Thymus (tissue), 11 donors: ENCODE results near the gene OPCML. TPM values are rescaled to one million over a fixed set of nuclear protein-coding genes. Genes with fewer than 3 reads are reported as not detected.

Experiments used
- DNase-seq, 9 donors: peaks; one replicate each; pipeline ENCODE4 v3.0.0-alpha.2; 2013; ENCODE audit warnings: low spot score in 9 of 9, low read depth in 6 of 9, missing footprints in 1 of 9
- H3K27ac ChIP-seq, 2 donors: one replicate each; pipeline ENCODE4 v1.5.1; 2013; ENCODE audit warnings: control low read depth in 1 of 2, low read depth in 1 of 2, low read length in 1 of 2, mild to moderate bottlenecking in 1 of 2, moderate library complexity in 1 of 2
- H3K27me3 ChIP-seq, 2 donors: one replicate each; pipeline ENCODE4 v1.5.1; 2013; ENCODE audit warnings: low read length in 1 of 2; ENCODE audit not compliant: control insufficient read depth in 2 of 2, insufficient read depth in 1 of 2
- H3K36me3 ChIP-seq, 2 donors: one replicate each; pipeline ENCODE4 v1.5.1; 2013; ENCODE audit warnings: low read length in 1 of 2, mild to moderate bottlenecking in 1 of 2, moderate library complexity in 1 of 2; ENCODE audit not compliant: control insufficient read depth in 2 of 2, insufficient read depth in 2 of 2
- H3K4me1 ChIP-seq, 2 donors: one replicate each; pipeline ENCODE4 v1.5.1; 2013; ENCODE audit warnings: low read length in 2 of 2; ENCODE audit not compliant: control insufficient read depth in 2 of 2, insufficient read depth in 2 of 2
- H3K4me3 ChIP-seq, 2 donors: one replicate each; pipeline ENCODE4 v1.5.1; 2013; ENCODE audit warnings: low read length in 2 of 2, control low read depth in 1 of 2, mild to moderate bottlenecking in 1 of 2
- H3K9me3 ChIP-seq, 2 donors: one replicate each; pipeline ENCODE4 v1.5.1; 2013; ENCODE audit warnings: low read length in 1 of 2, mild to moderate bottlenecking in 1 of 2; ENCODE audit not compliant: control insufficient read depth in 2 of 2, insufficient read depth in 1 of 2
- WGBS: extraction: QIAGEN DNeasy Blood & Tissue Kit; methylation state at CpG from one replicate; pipeline ENCODE4 v1.1.7; 2013; 5-methylcytosine and 5-hydroxymethylcytosine counted together
- polyA plus RNA-seq: library from polyadenylated mRNA; stranded (reverse); fragments of 200-250 nt; gene quantifications from one replicate; pipeline ENCODE4 v1.2.3, GENCODE V29; 2013
- total RNA-seq: library from RNA; stranded (reverse); fragments of 120-200 nt; gene quantifications from one replicate; pipeline ENCODE4 v1.2.4, GENCODE V29; 2013
- donor health status: healthy.

Gene OPCML
- total and polyA plus RNA-seq, 2 donors = 0.07 to 0.09 TPM

DNA sequence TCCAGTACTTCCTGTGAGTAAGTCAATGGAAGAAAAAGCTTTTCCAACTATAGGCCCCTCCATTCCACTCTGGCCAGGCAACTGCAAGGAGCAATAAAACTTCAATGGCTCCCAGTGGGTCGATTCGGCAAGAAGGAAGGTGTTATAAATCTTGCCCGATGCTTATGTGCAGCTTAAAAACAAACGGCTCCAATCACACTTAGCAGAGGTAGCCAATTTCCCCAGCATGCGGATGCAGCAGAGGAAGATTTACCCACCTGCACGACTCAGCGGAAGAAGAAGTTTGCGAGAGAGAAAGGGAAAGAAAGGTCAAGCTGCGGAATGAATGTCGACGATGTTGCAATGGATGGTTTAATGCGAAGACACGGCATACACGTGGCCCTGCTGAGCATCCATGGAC is 141.5 kb downstream of the OPCML start:
- H3K27ac ChIP-seq = no peak overlapping the region
- H3K4me3 ChIP-seq = no peak overlapping the region
- no peak for DNase-seq
- H3K36me3 ChIP-seq = no peaks in the 10 kb centered on the region
- 88% methylated on average over 14 of the region's 14 CpGs for WGBS
- H3K4me1 ChIP-seq = no peaks in the 10 kb centered on the region
- no peaks in the 10 kb centered on the region for H3K27me3 ChIP-seq
- no peaks in the 10 kb centered on the region for H3K9me3 ChIP-seq

- no peak for DNase-seq
- no peak overlapping the region for H3K4me3 ChIP-seq
- peaks cover 0 to 2% of the 10 kb centered on the region in 2 donors for H3K27me3 ChIP-seq
- 85% methylated on average over 5 of the region's 5 CpGs for WGBS
- H3K4me1 ChIP-seq = no peaks in the 10 kb centered on the region
- H3K9me3 ChIP-seq = no peaks in the 10 kb centered on the region
- H3K36me3 ChIP-seq = no peaks in the 10 kb centered on the region
- no peak overlapping the region for H3K27ac ChIP-seq
Measured at GRCh38 chr11:133388975-133389568, 143.2 kb downstream of the OPCML start.

DNA sequence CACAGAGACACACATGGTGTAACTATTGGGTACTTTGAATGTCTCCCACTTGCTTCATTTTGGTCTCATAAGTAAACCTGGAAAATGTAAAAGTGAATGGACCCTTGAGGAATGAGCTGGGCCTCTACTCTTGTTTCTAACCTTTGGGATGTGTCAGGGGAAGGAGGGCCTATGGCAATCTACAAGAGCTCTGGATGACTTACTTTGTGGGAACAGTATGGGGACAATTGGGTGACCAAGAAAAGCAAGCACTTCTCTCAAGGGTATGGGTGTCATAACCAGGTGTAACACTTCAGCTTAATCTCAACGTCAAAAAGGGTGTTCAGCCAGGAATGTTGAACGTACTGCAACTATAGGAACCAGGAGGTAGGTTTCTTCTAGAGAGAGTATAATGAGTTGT is 144.0 kb downstream of the OPCML start:
- DNase-seq = no peak
- no peak overlapping the region for H3K27ac ChIP-seq
- H3K4me3 ChIP-seq = no peak overlapping the region
- peaks cover 0 to 2% of the 10 kb centered on the region in 2 donors for H3K27me3 ChIP-seq
- 78% methylated on average over 2 of the region's 2 CpGs for WGBS
- no peaks in the 10 kb centered on the region for H3K9me3 ChIP-seq
- no peaks in the 10 kb centered on the region for H3K36me3 ChIP-seq
- H3K4me1 ChIP-seq = no peaks in the 10 kb centered on the region

- H3K4me3 ChIP-seq = no peak overlapping the region
- H3K27me3 ChIP-seq = peaks cover 0 to 2% of the 10 kb centered on the region in 2 donors
- no peaks in the 10 kb centered on the region for H3K4me1 ChIP-seq
- DNase-seq = no peak
- 83% methylated on average over 4 of the region's 4 CpGs for WGBS
- no peaks in the 10 kb centered on the region for H3K9me3 ChIP-seq
- H3K36me3 ChIP-seq = no peaks in the 10 kb centered on the region
- H3K27ac ChIP-seq = no peak overlapping the region
Measured at GRCh38 chr11:133386852-133387251, 145.4 kb downstream of the OPCML start.

DNA sequence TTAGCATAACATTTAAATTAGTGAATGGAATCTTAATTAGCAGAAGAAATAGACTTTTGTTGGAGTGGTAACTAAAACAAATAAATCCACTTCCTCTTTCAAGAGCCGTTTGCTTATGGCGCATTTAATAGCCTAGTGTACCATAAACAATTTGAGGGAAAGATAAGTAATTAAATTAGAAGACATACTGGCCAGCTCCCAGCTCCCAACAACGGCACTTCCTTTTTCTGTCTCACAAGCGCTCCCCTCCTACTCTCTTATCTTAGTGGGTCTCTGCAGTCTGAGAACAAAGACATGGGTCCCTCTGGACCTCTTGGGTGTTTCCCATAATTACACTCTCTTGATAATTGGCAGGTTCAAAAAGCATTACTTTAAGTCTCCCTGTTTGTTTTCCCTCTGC is 146.0 kb downstream of the OPCML start:
- Histone ChIP-seq H3K36me3 (no peaks in the 10 kb centered on the region), H3K27me3 (peaks cover 0 to 2% of the 10 kb centered on the region in 2 donors), H3K4me3 (no peak overlapping the region), H3K27ac (no peak overlapping the region), H3K4me1 (no peaks in the 10 kb centered on the region), H3K9me3 (no peaks in the 10 kb centered on the region)
- WGBS = 9% methylated on average over 4 of the region's 4 CpGs
- no peak for DNase-seq

DNA sequence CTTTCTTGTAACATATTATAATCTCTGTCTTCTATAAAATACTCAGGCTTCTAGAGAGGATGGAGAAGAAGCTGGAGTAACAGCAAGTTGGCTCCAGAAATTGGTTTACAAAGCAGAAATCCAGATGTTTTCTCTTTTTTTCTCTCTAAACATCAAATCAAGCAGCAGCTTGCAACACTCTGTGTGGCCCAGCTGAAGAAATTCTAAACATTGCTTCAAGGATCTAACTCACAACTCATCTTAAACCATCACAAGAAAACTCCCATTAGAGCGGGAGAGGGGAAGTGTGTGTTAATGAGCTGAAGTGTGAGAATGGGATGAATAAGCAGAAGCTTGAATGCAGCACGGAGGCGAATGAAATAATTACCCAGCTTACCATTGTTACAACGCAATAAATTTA is 146.5 kb downstream of the OPCML start:
- no peaks in the 10 kb centered on the region for H3K9me3 ChIP-seq
- DNase-seq = no peak
- H3K36me3 ChIP-seq = no peaks in the 10 kb centered on the region
- no peak overlapping the region for H3K27ac ChIP-seq
- peaks cover 0 to 2% of the 10 kb centered on the region in 2 donors for H3K27me3 ChIP-seq
- no peaks in the 10 kb centered on the region for H3K4me1 ChIP-seq
- H3K4me3 ChIP-seq = no peak overlapping the region
- WGBS = 51% methylated on average over 4 of the region's 4 CpGs

DNA sequence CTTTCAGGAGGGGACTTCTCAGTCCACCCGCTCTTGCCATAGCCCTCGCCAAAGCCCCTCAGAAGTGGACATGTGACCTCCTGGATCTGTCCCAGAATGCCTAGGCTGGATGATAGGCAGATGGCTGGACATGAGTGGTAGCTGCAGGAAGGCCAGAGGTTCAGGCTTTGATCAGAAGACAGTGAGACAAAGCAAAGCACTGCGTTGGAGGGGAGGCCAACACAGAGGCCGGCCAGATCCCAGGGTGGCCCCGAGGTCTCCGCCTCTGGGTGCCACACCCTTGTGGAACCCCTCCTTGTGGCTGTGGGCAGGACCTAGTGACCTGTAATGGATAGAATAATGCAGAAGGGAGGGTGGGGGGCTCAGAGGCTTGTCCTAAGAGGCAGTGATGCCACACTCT is 147.6 kb downstream of the OPCML start:
- no peak for DNase-seq
- no peak overlapping the region for H3K4me3 ChIP-seq
- WGBS = 95% methylated on average over 6 of the region's 6 CpGs
- H3K27ac ChIP-seq = no peak overlapping the region
- H3K9me3 ChIP-seq = no peaks in the 10 kb centered on the region
- peaks cover 0 to 2% of the 10 kb centered on the region in 2 donors for H3K27me3 ChIP-seq
- no peaks in the 10 kb centered on the region for H3K36me3 ChIP-seq
- H3K4me1 ChIP-seq = no peaks in the 10 kb centered on the region

- Histone ChIP-seq H3K9me3 (no peaks in the 10 kb centered on the region), H3K4me3 (no peak overlapping the region), H3K4me1 (no peaks in the 10 kb centered on the region), H3K36me3 (no peaks in the 10 kb centered on the region), H3K27me3 (peaks cover 0 to 2% of the 10 kb centered on the region in 2 donors), H3K27ac (no peak overlapping the region)
- WGBS = 88% methylated on average over 4 of the region's 4 CpGs
- no peak for DNase-seq
Measured at GRCh38 chr11:133383689-133384088, 148.6 kb downstream of the OPCML start.

DNA sequence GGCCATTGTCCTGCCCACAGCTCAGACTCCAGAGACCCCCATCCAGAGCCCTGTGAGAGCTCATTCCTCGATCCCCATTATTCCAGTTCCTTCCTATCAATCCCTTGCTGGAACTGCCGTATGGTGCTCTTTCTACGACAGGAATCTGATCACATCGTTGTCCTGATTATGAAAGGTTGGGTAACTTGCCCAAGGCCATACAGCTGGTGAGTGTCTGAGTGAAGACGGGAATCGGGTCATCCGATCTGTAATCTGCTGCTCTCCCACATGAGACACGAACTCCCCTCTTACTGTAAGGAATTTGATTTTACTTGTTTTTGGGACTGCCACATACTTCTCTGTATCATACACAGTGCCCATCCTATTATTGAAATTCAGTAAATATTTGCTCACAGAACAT is 149.1 kb downstream of the OPCML start:
- H3K36me3 ChIP-seq = no peaks in the 10 kb centered on the region
- DNase-seq = no peak
- H3K4me1 ChIP-seq = no peaks in the 10 kb centered on the region
- peaks cover 0 to 2% of the 10 kb centered on the region in 2 donors for H3K27me3 ChIP-seq
- no peak overlapping the region for H3K27ac ChIP-seq
- no peak overlapping the region for H3K4me3 ChIP-seq
- no peaks in the 10 kb centered on the region for H3K9me3 ChIP-seq
- WGBS = 76% methylated on average over 8 of the region's 8 CpGs
